Activated CD4-positive, alpha-beta T cell treated with anti-CD3 and anti-CD28 coated beads, Interleukin-2, Interleukin-4, amounts not matched to agents 100 ng/mL and 50 ng/mL, durations not matched to agents 16 hours and 8 hours (primary cell): ENCODE measurements around the gene PAFAH2.
A peak's percentile ranks its signal among the peaks of the same experiment; 100 is the strongest.

ENCODE experiments used
- DNase-seq: peaks from one replicate; pipeline ENCODE4 v3.0.0-alpha.2; 2020; ENCODE audit warnings: low spot score

PAFAH2 gene

DNA sequence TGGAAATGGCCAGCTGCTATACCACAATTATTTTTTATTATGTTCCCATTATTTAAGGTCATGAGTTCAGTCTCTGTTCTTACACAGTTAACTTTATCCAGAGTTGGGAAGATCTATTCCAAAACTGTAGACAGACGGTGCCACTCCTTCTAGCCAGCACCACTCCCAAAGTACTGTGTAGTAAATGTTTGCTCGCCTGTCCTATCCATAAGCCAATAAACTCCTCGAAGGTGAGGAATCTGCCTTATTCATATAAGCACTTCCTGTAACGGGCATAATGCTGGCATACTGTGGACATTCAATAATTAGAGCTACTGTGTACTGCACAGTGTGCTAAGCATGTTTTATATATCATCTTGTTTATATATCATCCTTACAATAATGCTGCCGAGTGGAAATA is 65.5 kb downstream of the PAFAH2 start:
- DNase-seq = no peak

DNA sequence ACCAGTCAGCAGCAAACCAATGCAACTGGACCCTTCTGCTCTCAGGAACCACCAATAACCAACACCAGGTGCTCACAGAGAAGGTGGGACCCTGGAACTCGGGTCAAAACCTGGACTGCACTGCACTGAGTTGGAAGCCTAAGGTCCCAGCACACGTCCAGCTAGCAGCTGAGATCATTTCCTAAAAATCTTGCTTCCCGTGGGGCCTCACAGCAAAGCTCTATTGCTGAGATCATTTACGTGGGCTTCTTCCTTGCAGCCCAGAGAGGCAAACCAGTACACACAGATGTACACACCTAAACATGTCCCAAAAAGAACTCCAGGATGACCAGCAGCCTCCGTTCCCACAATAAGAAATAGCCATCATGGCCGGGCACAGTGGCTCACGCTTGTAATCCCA is 68.8 kb downstream of the PAFAH2 start:
- no peak for DNase-seq

DNA sequence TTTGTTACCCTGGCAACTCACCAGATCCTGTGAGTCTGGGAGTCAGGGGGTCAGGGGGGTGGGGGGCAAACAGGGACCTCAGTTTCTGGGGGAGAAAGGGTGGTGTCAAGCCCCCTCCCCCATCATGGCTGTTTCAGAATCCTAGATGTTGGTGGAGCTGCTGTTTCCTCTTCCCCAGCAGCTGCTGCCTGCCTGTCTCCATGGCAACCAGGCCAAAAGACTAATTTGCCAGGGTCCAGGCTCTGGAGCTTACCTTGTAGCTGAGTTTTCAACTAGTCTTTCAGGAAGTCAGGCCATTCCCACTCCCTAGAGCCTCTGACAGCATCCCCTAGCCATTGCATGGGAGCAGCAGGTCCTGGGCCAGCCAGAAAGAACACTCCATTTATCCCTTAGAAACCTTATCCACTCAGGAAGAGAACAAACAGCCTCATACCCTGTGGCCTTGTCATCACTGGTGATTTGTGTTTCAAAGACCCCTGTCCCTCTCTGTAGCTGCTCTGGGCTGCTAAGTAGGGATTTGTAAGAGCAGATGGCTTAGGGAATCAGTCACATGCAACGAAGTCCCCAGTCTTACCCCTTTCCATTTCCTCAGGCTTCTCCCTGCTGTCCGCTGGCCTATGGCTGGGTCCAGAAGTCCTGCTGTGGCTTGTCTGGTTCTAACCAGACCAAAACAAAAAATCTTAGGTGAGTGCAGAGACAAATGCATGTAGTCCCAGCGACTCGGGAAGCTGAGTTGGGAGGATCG is 70.2 kb downstream of the PAFAH2 start:
- DNase-seq = no peak

DNA sequence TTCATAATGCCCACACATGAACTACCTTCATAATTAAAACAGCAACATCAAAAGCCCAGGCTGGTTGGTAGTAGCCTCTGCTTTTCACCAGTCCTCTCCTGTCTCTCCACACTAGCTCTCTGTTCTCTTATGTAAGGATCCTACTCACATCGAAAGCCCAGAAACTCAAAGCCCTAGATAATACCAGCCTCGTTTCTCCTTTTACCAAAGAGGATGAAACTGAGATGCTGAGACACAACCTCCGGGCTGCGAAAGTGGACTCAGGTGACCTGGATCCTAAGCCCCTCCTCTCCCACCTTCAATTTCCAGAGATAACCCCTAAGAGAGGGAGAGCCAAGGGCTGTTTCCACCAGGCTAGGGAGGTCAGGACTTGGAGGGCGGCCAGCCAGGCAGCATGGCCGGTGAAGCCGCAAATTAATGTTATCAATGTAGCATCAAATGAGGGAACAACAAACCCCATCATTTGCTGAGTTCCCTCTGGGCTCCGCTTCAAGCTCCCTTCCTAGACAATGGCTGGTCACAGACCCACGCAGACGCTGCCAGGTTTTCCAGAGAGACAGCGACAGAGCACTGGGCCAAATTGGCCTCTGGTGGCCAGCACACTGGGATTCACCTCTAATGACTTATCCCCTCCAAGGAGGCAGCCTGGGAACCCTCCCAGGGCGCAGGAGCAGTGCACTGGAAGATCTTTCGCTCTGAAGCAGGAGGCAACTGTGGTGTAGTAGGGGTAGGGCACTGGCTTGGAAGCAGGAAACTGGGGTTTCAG is 70.9 kb downstream of the PAFAH2 start:
- DNase-seq = no peak

DNA sequence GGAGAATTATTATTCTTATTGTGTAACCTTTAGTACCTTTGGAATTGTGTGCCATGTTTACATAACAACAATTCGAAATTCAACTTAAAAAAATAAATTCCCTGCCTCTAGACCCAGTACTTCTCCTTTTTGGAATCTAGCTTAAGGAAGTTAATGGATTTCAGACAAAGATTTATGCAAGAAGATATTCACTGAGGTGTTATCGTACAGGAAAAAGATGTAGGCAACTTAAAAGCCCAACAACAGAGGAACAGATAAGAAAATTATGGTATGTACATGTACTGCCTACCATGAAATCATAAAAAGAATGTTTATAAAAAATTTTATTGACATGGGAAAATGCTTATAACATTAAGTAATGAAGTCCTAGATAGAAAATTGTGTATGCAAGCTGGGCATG is 73.4 kb downstream of the PAFAH2 start:
- no peak for DNase-seq

DNA sequence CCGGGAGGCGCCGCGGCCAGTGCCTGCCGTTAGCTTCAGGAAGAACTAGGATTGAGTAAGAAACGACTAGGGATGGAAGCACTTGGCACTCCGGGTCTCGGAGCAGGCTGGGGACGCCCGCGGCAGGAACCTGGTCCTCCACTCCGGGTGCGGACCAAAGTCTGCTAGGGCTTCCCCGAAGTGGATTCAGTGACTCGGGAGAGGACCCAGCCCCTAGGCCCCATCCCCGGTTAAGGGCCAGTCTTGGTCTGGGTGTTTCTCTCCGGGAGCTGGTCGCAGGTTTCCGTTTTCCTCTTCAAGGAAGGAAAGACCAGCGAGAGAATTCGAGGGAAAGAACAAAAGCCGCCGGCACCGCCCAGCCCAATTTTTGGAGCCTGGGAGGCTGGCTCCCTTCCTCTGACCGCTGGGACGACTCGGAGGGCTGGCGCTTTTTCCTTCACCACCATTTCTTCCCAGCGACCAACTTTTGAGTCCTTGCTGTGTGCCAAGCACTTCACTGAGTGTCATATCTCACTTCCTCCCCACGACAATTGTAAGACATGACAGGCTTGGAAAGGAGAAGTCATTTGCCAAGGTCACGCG is 74.8 kb downstream of the PAFAH2 start:
- no peak for DNase-seq

DNA sequence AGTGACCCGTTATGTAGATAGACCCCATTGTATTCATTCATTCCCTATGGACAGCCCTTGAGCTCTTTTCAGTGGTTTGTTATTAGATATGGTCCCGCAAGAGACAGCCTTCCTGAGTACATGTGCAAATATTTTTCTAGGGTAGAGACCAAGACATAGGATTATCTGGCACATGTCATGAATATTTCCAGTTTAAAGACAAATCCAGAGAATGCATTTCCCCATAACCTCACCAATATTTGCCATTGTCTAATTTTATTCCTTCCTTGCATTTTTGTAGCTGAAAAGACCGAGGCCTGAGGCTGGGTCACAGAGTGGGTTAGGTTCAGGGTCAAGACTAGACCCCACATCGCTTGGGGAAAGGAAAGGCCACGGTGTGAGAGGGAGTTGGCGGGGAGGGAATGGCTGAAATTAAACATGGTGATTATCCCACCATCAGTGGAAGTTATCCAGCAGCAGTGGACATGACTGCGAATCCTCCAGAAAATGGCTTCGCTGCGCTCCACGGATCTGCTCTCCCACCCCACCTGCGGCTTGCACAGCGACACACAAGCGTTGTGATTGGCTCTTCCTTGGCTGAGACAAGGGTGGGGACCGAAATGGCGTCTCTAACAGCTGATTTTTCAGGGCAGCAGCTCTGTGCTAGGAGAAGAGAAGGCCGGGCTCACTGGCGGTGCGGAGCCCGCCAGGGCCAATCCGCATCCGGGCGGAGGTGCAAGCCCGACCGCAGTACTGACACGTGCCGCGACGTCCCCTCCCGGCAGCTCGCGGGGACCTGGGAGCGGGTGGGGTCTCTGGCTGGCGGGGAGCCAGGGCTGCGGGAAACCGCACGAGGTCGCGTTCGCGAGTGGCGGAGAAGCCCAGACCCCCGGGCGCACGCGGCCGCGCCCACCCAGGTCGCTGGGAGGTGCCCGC is 75.5 kb downstream of the PAFAH2 start:
- DNase-seq = peak; percentile 24

DNA sequence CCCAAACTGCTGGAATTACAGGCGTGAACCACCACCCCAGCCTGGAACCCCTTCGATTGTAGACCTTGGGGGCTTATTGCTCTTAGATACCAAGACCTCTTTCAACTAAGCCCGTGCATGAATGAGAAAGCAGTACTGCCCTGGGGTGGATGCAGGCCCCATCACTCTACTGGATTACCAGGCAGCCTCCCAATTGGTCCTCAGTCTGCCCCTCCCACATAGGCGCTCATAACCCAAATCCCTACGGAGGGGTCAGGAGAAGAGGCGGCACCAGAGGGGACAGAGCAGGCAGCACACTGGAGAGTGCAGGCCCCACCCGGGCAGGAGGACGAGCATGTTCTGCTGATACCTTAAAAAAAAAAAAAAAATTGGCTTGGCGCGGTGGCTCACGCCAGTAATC is 79.2 kb downstream of the PAFAH2 start:
- no peak for DNase-seq

DNA sequence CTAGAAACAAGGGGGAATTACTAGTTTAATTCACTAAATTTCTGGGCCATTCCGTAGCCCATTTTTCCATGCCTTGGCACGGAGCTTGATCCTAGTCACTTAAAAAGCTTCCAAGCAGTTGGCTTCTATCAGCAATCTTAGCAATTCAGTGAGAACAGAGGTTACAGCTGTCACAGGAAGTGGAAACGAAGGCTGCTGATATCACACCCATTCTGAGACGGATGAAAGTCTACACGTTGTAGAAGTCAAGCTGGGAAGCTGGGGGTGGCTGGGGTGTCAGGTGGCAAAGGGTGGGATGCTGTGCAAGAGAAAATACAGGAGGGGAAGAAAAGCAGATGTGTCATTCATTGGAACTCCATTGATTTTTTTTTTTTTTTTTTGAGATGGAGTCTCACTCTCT is 79.9 kb downstream of the PAFAH2 start:
- peak; percentile 24 for DNase-seq

DNA sequence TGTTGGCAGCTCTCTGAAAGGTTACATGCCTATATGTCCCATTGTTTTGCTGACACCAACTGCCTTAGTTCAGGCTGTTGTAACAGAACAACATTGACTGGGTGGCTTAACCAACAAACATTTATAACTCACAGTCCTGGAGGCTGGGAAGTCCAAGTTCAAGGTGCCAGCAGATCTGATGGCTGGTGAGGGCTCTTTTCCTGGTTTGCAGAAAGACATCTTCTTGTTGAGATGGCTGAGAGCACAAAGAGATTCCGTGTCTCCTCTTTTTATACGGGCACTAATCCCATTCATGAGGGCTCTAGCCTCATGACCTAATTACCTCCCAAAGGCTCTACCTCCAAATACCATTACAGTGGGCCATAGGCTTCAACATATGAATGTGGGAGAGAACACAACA is 81.4 kb downstream of the PAFAH2 start:
- DNase-seq = no peak

DNA sequence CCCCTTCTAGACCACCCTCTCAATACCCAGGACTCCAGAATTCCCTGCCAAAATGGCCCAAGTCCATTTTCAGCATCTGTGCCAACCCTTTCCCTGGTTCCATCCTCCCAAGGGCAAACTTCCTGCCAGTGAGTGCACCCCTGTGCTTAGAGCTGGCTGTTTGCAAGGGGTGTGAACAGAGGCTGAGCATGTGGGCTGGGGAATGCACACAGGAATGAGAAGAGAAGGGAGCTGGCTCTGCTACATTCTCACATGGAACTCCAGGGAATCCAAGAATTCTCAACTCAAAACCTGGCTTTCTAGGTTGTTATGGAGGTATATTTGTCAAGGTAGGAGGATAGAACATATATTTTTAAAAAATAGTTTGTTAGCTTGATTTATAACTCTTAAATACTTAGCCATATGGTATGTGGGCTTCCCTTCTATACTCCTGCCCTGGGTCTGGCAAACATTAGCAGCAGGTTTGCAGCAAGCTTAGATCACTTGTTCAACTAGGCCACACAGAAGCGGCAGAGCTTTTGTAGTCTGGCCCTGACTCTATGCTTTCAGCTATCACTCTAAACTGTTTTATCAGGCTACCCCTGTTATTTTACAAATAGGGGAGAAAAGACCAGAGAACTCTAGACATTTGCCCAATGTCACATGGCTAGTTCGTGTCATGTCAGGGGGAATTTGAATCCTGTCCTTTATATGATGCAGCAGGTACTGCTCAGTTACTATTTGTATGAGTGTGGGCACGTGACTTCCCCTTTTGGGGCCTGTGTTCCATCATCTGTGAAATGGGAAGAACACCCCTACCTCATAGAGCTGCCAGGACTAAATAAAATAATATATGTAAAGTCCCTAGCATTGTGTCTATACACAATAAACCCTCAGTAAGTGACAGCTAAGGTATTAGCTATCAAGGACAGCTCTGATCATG is 83.5 kb downstream of the PAFAH2 start:
- DNase-seq = no peak

DNA sequence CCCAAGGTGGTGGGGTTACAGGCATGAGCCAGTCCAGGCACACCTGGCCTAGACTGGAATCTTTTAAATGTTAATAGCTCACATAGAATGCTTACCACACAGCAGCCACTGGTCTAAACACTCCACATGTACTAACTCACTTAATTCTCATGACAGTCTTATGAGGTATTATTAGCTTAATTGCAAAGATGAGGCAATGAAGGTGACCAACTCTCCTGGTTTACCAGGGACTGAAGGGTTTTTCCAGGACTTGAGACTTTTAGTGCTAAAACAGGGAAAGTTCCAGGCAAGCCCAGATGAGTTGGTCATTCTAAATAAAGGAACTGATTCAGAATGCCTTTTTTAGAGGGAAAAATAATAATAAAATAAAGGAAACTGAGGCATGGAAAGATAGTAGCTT is 84.7 kb downstream of the PAFAH2 start:
- DNase-seq = no peak

DNA sequence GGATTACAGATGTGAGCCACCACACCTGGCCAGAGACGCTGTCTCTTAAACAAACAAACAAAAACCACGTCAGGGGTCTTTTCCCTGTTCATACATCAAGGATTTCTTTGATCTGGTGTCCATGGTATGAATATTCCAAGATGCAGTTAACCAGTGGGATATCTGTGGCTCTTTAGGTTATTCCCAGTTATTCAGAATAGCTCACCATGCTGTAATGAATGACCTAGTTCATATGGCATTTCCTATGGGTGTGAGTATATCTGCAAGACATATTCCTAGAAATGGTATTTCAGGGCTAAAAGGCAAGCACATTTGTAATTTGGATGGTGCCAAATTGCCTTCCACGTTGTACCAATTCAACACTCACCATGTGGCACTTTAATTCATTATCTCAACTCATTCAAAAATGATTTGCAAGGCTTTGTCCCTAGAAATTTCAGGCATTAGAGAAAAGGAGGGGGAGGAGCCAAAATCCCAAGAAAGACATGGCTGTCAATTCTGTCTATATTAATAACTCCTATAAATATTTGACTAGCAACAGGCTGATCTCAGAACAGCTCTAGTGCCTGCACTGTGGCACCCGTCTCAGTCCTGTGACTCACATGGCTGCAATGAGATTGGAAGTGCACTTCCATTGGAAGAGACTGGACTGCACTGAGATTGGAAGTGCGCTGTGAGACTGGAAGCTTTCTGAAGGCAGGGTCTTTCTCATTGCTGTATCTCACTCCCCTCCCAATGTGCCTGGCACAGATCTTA is 85.6 kb downstream of the PAFAH2 start:
- no peak for DNase-seq

DNA sequence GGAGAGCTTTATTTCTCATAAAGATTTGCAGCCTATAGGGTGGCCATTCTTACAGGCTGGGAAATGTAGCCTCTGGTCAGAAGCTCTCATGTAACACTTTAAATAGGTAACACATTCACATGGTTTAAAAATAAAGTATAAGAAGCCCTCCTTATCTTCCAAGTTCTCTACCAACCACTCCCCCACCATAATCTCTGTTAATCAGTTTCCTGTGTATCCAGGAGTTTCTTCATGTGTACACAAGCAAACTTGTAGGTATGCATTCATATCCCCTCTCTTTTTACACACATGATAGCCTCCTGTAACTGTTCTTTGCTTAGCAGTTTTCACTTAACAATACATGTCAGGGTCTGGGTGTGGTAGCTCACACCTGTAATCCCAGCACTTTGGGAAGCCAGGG is 86.7 kb downstream of the PAFAH2 start:
- DNase-seq = no peak
